HEK293T (cell line): ENCODE data around the gene MUC5B.

ENCODE experiments used
- ARNT ChIP-seq: fragments of 450-650 bp; IDR thresholded peaks from 2 replicates; pipeline ENCODE4 v1.6.1; 2017; ENCODE audit warnings: mild to moderate bottlenecking
- BHLHE40 ChIP-seq: fragments of 450-650 bp; IDR thresholded peaks from 2 replicates; pipeline ENCODE4 v1.6.1; 2016; ENCODE audit warnings: mild to moderate bottlenecking, moderate library complexity, borderline replicate concordance
- CTBP1 ChIP-seq: fragments of 450-650 bp; IDR thresholded peaks from 2 replicates; pipeline ENCODE4 v1.6.1; 2016; ENCODE audit warnings: borderline replicate concordance
- ELF4 ChIP-seq: fragments of 450-650 bp; IDR thresholded peaks from 2 replicates; pipeline ENCODE4 v1.6.1; 2017; ENCODE audit warnings: antibody characterized with exemption
- FOXA1 ChIP-seq: fragments of 450-650 bp; IDR thresholded peaks from 2 replicates; pipeline ENCODE4 v1.6.1; 2016; ENCODE audit warnings: mild to moderate bottlenecking
- FOXK2 ChIP-seq: fragments of 450-650 bp; IDR thresholded peaks from 2 replicates; pipeline ENCODE4 v1.6.1; 2016; ENCODE audit warnings: mild to moderate bottlenecking
- FOXM1 ChIP-seq: fragments of 450-650 bp; IDR thresholded peaks from 2 replicates; pipeline ENCODE4 v1.6.1; 2017; ENCODE audit warnings: mild to moderate bottlenecking, borderline replicate concordance
- HDGF ChIP-seq: fragments of 450-650 bp; IDR thresholded peaks from 2 replicates; pipeline ENCODE4 v1.6.1; 2017; ENCODE audit warnings: antibody characterized with exemption, borderline replicate concordance
- L3MBTL2 ChIP-seq: fragments of 450-650 bp; conservative IDR thresholded peaks from 2 replicates; pipeline ENCODE4 v1.6.1; 2016; ENCODE audit warnings: mild to moderate bottlenecking
- LEF1 ChIP-seq: fragments of 450-650 bp; IDR thresholded peaks from 2 replicates; pipeline ENCODE4 v1.6.1; 2017; ENCODE audit warnings: mild to moderate bottlenecking, borderline replicate concordance
- SP1 ChIP-seq: fragments of 450-650 bp; IDR thresholded peaks from 2 replicates; pipeline ENCODE4 v1.6.1; 2017
- TARDBP ChIP-seq: fragments of 450-650 bp; IDR thresholded peaks from 2 replicates; pipeline ENCODE4 v1.6.1; 2016

DNA sequence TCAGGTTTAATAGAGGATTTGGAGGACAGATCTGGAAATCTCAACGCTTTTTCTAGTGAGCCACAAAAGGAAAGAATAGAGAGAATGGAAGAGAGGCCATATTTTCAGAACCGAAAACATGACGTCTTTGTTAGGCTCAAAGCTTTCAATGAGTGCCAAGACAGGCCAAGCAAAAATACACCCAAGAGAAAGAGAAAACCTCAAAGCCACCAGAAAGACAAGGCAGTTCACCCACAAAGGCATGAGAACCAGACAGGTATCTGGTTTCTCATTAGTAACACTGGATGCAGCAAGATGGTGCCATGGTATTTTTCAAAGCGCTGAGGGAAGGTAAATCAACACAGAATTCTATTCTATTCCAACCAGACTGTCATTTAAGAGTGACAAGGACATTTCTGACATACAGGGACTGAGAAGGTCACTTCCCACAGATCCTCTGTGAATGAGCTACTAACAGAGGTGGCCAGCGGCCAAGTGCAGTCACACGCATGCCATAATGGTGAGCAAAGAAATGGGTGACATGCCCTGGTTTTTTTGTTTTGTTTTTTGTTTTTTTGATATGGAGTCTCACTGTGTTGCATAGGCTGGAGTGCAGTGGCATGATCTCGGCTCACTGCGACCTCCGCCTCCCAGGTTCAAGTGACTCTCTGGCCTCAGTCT is 44.7 kb downstream of the MUC5B start:
- TF ChIP-seq FOXA1: no peak
- TF ChIP-seq CTBP1: no peak
- TF ChIP-seq BHLHE40: no peak
- no peak for TF ChIP-seq FOXM1
- TF ChIP-seq HDGF: no peak
- no peak for TF ChIP-seq ARNT
- no peak for TF ChIP-seq SP1
- no peak for TF ChIP-seq TARDBP
- no peak for TF ChIP-seq ELF4
- TF ChIP-seq L3MBTL2: no peak
- TF ChIP-seq LEF1: no peak
- TF ChIP-seq FOXK2: no peak
